MM.1S (cell line): ENCODE results near the gene ZBTB7C.

Experiments
- DNase-seq: peaks from one replicate; pipeline ENCODE4 v3.0.0-alpha.2; 2015
- H2AFZ ChIP-seq: fragments of 300-600 bp; sonication (generic); 2 replicates; pipeline ENCODE4 v1.6.0; 2016; ENCODE audit warnings: antibody characterized with exemption, low read length
- H3F3A ChIP-seq: fragments of 300-600 bp; sonication (generic); 2 replicates; pipeline ENCODE4 v1.6.1; 2016; ENCODE audit warnings: mild to moderate bottlenecking, antibody characterized with exemption, low read length, moderate library complexity, mixed read lengths; ENCODE audit not compliant: insufficient read depth
- H3K27ac ChIP-seq: fragments of 300-600 bp; sonication (generic); 2 replicates; pipeline ENCODE4 v1.5.1; 2016; ENCODE audit warnings: mild to moderate bottlenecking, low read length
- H3K27me3 ChIP-seq: fragments of 300-600 bp; sonication (generic); replicated peaks from 2 replicates; pipeline ENCODE4 v1.6.0; 2016; ENCODE audit warnings: low read length; ENCODE audit not compliant: insufficient read depth
- H3K36me3 ChIP-seq: fragments of 300-600 bp; sonication (generic); replicated peaks from 2 replicates; pipeline ENCODE4 v1.6.1; 2016; ENCODE audit warnings: mild to moderate bottlenecking, low read length, mixed read lengths; ENCODE audit not compliant: insufficient read depth
- H3K4me1 ChIP-seq: fragments of 300-600 bp; sonication (generic); 2 replicates; pipeline ENCODE4 v1.6.1; 2016; ENCODE audit warnings: low read length, mixed read lengths
- H3K4me2 ChIP-seq: fragments of 300-600 bp; sonication (generic); 2 replicates; pipeline ENCODE4 v1.6.0; 2016; ENCODE audit warnings: low read depth, low read length
- H3K4me3 ChIP-seq: fragments of 300-600 bp; sonication (generic); 2 replicates; pipeline ENCODE4 v1.5.1; 2016; ENCODE audit warnings: low read length, mixed read lengths
- H3K79me2 ChIP-seq: fragments of 300-600 bp; sonication (generic); 2 replicates; pipeline ENCODE4 v1.6.1; 2016; ENCODE audit warnings: mixed run types, low read length, mixed read lengths
- H3K9ac ChIP-seq: fragments of 300-600 bp; sonication (generic); 2 replicates; pipeline ENCODE4 v1.6.1; 2016; ENCODE audit warnings: low read length, mixed read lengths
- H3K9me2 ChIP-seq: fragments of 300-600 bp; sonication (generic); replicated peaks from 2 replicates; pipeline ENCODE4 v1.6.1; 2016; ENCODE audit warnings: mild to moderate bottlenecking, low read length, mixed read lengths; ENCODE audit not compliant: insufficient read depth
- H3K9me3 ChIP-seq: fragments of 300-600 bp; sonication (generic); replicated peaks from 2 replicates; pipeline ENCODE4 v1.6.1; 2016; ENCODE audit warnings: mild to moderate bottlenecking, low read length, mixed read lengths; ENCODE audit not compliant: insufficient read depth
- H4K20me1 ChIP-seq: fragments of 300-600 bp; sonication (generic); 2 replicates; pipeline ENCODE4 v1.6.1; 2016; ENCODE audit warnings: mild to moderate bottlenecking, low read length, moderate library complexity, mixed read lengths; ENCODE audit not compliant: insufficient read depth
- CTCF ChIP-seq: fragments of 300-600 bp; sonication (generic); IDR thresholded peaks from 2 replicates; pipeline ENCODE4 v1.5.1; 2016; ENCODE audit warnings: antibody characterized with exemption, low read length, mixed read lengths
- EZH2 ChIP-seq: fragments of 300-600 bp; sonication (generic); optimal IDR thresholded peaks from 2 replicates; pipeline ENCODE3; 2017; ENCODE audit warnings: low read depth, mild to moderate bottlenecking, antibody characterized with exemption, low read length, mixed read lengths
- EZH2phosphoT487 ChIP-seq: fragments of 300-600 bp; sonication (generic); IDR thresholded peaks from 2 replicates; pipeline ENCODE4 v1.6.1; 2018; ENCODE audit warnings: antibody characterized with exemption, low read length

ZBTB7C gene

GRCh38 chr18:48018851-48019250 is 390.3 kb downstream of the ZBTB7C start:
- Histone ChIP-seq H3K27ac (no peak overlapping the region), H3K4me2 (no peak overlapping the region), H3K36me3 (no peaks in the 10 kb centered on the region), H3F3A (no peaks in the 10 kb centered on the region), H3K4me1 (no peaks in the 10 kb centered on the region), H4K20me1 (no peaks in the 10 kb centered on the region), H3K9me2 (no peaks in the 10 kb centered on the region), H2AFZ (no peak overlapping the region), H3K9ac (no peak overlapping the region), H3K27me3 (no peaks in the 10 kb centered on the region), H3K79me2 (no peaks in the 10 kb centered on the region), H3K4me3 (no peak overlapping the region), H3K9me3 (no peaks in the 10 kb centered on the region)
- no peak for DNase-seq
- no peak for TF ChIP-seq EZH2phosphoT487
- TF ChIP-seq CTCF = no peak
- TF ChIP-seq EZH2 = no peak

DNA sequence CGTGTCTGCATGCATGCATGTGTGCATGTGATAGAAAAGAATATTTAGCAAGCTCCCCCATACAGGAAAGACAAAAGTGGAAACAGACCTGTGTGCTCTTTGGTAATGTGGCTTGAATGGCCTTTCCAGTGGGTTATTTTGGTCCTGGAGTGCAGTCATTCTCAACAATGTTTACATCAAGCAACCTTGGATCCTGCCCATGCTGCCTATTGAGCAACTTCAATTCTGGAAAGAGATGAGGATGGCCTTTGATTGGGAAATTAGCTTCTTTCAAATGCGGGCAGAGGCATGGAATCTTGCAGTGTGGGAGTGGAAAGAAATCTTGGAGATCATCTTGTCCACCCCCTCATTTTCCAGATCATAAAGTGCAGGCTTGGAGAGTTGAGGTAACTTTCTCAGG is 391.5 kb downstream of the ZBTB7C start:
- no peaks in the 10 kb centered on the region for H3K4me1 ChIP-seq
- H3K27ac ChIP-seq = no peak overlapping the region
- no peaks in the 10 kb centered on the region for H3K27me3 ChIP-seq
- no peak overlapping the region for H3K9ac ChIP-seq
- H4K20me1 ChIP-seq = no peaks in the 10 kb centered on the region
- H3K79me2 ChIP-seq = no peaks in the 10 kb centered on the region
- no peaks in the 10 kb centered on the region for H3K9me3 ChIP-seq
- H3K36me3 ChIP-seq = no peaks in the 10 kb centered on the region
- no peak overlapping the region for H2AFZ ChIP-seq
- TF ChIP-seq EZH2phosphoT487 = no peak
- no peak for TF ChIP-seq CTCF
- TF ChIP-seq EZH2 = no peak
- H3K4me3 ChIP-seq = no peak overlapping the region
- no peak overlapping the region for H3K4me2 ChIP-seq
- no peaks in the 10 kb centered on the region for H3K9me2 ChIP-seq
- DNase-seq = no peak
- H3F3A ChIP-seq = no peaks in the 10 kb centered on the region

GRCh38 chr18:48013162-48013561 is 396.0 kb downstream of the ZBTB7C start:
- H4K20me1 ChIP-seq = no peaks in the 10 kb centered on the region
- H3K9me2 ChIP-seq = no peaks in the 10 kb centered on the region
- H3K4me2 ChIP-seq = no peak overlapping the region
- no peak for DNase-seq
- no peak overlapping the region for H3K9ac ChIP-seq
- no peaks in the 10 kb centered on the region for H3K27me3 ChIP-seq
- no peaks in the 10 kb centered on the region for H3K79me2 ChIP-seq
- H3F3A ChIP-seq = 0 out of 2 replicates have a peak, but pooled peaks cover 4% of the 10 kb centered on the region
- H3K4me1 ChIP-seq = peaks cover 3% of the 10 kb centered on the region; the same call in 1 of the 2 replicates
- H3K4me3 ChIP-seq = no peak overlapping the region
- no peaks in the 10 kb centered on the region for H3K36me3 ChIP-seq
- no peak overlapping the region for H3K27ac ChIP-seq
- TF ChIP-seq CTCF (no peak), EZH2 (no peak), EZH2phosphoT487 (no peak)
- no peaks in the 10 kb centered on the region for H3K9me3 ChIP-seq
- H2AFZ ChIP-seq = no peak overlapping the region
